HS-27A (cell line): Measurements from ENCODE around the gene SLC16A11.
"Not testable (repeated sequence)": the region's sequence is repeated elsewhere in the genome, so short reads cannot be mapped to it uniquely, and the experiment has no call there.

Source experiments
- DNase-seq: peaks from one replicate; pipeline ENCODE4 v3.0.0-alpha.2; 2012; ENCODE audit warnings: low read depth, missing footprints

SLC16A11 gene

DNA sequence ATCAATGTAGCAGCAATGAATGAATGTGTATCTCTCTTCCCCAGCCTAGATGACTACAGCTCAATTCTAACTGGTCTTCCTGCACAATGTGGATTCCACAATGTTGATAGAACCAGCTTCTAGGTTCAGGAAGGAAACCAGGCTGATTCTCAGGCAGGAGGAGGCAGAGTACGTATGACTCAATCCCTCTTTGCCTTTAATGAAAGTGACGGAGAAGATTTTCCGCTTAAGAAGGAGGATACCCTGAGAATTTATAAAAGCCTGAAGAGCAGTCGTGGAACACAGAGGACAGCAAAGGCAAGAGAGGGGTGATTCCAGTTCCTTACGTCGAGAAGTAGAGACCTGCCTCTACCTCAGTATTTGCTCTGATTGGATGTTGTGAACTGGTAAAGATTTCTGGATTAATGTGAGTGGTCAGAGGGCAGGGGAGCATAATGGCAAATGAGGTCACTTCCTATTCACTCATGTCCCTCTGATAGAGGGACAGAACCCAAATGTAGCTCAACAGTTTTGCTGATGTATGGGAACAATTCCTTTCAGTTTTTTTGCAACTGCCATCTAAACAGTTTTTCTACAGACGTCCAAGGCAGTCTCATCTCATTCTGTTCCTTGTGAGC is 15.0 kb upstream of the SLC16A11 start:
- DNase-seq, result no peak

DNA sequence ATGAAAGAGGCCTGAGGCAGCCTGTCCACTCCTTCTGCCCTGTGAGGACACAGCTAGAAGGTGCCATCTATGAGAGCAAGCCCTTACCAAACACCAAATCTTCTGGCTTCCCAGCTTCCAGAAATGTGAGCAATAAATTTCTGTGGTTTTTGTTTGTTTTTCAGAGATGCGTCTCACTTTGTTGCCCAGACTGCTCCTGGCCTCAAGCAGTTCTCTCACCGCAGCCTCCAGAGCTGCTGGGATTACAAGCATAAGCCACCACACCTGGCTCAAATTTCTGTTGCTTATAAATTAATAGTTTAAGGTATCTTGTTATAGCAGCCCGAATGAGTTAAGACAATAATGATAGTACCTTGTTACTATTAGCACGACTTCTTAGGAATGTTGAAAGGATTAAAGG is 12.5 kb upstream of the SLC16A11 start:
- no peak for DNase-seq

DNA sequence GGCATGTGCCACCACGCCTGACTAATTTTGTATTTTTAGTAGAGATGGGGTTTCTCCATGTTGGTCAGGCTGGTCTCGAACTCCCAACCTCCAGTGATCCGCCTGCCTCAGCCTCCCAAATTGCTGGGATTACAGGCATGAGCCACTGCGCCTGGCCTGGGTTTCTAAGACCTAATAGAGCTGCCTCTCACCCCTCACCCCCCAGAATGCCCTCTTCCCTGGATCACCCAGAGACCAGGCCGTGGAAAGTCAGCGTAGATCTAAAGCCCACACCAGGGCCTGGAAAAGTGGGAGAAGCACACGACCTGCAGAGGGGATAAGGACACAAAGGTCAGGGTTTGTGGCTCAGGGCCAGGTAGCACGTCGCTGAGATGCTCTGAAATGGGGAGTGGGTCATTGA is 6.7 kb upstream of the SLC16A11 start:
- DNase-seq, result not testable (repeated sequence)

DNA sequence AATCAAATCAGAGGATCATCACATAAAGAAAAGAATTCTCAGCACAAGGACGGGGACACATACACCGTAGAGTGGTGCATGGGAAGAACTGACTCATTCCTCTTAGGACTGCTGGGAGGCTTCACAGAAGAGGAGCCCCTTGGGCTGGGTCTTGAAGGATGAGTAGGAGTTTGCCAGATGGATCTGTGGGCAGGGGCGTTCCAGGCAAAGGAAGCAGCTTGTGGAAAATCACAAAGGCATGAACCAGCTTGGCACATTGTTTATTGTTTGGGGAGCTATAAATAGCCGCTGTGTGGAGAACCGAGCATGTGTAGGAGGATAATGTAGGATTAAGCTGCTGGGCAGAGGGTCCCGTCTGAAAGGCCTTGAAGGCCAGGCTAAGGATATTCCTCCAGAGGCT is 5.1 kb upstream of the SLC16A11 start:
- DNase-seq, result no peak

DNA sequence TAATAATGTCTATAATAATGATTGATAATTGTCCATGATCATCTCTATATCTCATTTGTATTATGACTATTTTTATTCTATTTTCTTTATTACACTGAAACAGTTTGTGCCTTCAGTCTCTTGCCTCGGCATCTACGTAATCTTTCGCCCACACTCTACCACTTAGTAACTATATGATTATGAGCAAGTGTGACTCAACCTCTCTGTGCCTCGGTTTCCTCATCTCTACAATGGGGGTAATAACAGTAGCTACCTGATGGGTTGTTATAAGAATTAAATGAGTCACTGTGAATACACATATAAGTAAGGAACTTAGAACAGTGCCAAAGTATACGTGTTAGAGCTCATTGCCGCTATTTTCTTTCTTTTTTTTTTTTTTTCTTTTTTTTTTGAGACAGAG is 3.7 kb upstream of the SLC16A11 start:
- DNase-seq, result no peak

DNA sequence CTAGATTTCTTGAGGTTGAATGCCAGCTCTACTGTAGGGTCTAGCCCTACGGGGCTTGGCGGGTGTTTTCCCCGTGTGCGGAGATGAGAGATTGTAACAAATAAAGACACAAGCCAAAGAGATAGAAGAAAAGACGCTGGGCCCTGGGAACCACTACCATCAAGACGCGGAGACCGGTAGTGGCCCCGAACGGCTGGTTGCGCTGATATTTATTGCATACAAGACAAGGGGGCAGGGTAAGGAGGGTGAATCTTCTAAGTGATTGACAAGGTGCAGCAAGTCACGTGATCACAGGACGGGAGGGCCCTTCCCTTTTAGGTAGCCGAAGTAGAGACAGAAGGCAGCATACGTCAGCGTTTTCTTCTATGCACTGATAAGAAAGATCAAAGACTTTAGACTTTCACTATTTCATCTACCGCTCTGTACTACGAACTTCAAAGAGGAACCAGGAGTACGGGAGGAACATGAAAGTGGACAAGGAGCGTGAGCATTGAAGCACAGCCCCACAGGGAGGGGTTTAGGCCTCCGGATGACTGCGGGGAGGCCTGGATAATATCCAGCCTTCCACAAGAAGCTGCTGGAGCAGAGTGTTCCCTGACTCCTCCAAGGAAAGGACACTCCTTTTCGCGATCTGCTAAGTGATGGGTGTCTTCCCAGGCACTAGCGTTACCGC is 3.0 kb upstream of the SLC16A11 start:
- DNase-seq, result not testable (repeated sequence)

DNA sequence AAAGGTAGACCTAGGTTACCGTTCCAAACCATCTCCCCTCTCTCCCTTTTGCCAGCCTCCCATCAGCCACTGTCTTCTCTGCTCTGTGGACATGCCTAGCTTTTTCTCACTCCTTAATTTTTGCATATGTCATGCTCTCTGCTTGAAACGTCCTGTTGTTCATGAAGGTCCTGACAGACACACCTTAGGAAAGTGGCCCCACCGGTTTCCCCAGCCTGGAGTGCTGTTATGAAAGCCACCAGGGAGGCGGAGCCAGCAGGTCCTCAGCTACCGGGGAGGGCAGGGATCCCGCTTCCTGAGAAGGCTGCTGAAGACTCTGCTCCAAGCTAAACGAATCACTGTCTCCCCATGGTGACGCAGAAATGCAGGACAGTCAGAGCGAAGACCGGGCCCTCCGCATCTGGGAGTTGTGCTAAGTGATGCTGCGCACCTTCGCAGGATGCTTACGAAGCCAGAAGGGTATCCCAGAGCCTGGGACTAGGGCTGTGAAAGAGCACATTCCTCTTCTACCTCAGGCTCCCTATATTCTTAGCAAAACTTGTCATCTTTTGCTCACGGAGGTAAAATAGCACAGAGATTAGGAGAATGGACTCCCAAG is 2.3 kb upstream of the SLC16A11 start:
- DNase-seq, result no peak

DNA sequence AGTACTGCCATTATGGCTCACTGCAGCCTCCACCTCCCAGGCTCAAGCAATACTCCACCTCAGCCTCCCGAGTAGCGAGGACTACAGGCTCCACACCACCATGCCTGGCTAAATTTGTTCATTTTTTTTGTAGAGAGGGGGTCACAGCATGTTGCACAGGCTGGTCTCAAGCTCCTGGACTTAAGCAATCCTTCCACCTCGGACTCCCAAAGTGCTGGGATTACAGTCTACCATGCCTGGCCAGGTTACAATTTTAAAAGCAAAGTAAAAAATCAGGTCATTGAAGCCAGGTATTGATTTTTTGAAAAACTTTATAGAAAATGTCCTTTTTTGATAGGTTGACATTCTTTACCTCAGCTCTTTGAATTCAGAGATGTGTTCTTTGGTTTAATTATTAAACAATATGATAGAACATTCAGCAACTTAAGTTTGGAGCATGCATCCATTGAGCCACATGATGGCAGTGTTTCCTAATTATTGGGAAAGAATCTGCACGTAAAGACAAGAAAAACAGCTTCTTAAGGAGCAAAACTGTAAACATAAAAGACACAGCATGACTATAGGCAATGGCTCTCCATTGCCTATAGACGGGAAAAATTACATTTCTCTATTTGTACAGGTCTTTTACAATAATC is 1.7 kb upstream of the SLC16A11 start:
- DNase-seq, result peak; percentile 29

DNA sequence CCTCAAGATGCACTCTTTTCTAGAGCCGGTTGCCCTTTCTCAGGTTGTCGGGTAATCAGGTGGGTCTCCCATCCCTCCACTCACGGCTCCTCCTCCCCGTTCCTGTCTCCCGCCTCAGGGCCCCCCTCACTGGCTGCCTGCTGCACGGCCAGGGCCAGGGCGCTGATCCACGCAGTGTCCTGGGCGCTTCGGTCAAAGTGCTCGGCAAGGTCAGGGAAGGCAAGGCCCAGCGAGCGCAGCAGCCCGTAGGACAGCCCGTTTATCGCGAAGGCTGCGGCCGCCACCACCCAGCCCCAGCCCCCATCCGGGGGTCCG is 753 bp downstream of the SLC16A11 start:
- DNase-seq, result no peak

DNA sequence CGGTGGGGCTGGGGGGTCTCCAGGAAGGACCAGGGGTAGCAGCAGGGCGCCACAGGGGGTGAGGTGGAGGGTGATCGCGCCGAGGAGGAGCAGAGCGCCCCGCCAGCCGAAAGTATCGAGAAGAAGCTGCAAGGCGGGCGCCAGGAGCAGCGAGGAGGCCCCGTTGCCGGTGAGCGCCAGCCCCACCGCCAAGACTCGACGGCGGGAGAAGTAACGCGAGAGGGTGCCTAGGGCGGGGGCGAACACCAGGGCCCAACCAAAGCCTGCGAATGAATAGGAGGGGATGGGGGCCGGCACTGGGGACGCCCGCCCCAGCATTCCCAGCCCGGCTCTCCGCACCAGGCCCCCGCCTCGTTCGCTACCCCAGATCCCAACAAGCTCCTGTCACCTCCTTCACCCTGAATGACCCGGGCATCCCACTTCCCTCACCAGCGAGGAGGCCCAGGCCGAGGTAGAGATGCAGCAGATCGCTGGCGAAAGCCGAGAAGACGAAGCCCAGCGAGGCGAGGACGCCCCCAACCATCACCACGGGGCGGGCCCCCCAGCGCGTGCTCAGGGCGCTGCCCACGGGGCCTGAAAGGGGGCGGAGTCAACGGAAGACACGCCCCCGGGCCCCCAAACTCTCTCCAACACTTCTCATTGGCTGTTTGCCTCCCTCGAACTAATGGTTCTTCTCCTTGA is 1.3 kb downstream of the SLC16A11 start:
- DNase-seq, result no peak

DNA sequence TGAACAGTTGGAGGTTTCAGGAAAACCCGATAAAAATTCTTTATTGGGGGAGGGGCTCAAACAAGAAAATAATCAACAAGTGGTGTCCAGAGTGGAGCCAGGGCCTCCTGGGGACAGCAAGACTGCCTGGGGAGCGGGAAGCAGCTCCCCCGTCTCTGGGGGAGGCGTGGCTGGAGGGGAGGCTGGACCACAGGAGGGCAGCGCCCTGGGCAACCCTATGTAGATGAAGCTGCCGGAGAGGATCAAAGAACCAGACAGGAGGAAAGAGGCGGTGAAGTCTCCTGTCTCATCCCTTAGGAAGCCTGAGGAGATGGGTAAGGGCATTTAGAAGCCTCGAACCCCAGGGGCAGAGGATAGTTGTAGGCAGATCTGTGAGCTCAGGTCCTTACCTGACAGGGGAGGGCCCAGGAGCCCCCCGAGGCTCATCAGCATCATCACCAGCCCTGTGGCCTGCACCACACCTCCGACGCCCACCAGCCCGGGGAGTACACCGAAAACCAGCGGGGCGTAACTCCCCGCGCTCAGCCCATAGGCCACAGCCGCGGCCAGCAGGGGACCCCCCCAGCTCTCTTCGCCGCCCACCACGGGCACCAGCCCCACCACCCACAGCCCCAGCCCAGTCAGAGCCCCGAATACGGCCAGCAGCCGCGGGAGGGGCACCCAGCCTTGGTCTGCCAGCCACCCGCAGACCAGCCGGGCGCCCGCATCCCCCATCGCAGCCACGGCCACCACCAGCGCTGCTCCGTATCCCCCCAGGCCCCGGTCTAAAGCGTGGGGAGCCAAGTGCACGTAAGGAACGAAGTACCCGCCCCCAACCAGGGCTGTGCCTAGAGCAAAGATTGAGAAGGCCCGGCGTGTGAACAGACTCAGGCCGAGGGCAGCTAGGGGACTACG is 2.0 kb downstream of the SLC16A11 start:
- no peak for DNase-seq

DNA sequence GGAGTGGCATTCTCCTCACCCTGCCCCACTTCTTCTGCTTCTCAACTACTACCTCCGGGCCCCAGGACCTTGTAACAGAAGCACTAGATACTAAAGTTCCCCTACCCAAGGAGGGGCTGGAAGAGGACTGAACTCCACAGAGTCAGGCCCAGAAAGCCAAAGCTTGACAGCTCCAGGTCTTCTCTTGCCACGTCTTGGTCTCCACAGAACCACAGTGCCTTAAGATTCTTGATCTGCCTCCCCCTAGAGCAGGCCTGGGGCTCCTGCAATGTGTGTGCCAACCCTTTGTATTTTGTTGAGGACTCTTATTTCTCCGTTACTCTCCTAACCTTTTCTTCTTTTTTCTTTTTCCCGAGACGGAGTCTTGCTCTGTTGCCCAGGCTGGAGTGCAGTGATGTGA is 4.1 kb downstream of the SLC16A11 start:
- DNase-seq, result no peak

DNA sequence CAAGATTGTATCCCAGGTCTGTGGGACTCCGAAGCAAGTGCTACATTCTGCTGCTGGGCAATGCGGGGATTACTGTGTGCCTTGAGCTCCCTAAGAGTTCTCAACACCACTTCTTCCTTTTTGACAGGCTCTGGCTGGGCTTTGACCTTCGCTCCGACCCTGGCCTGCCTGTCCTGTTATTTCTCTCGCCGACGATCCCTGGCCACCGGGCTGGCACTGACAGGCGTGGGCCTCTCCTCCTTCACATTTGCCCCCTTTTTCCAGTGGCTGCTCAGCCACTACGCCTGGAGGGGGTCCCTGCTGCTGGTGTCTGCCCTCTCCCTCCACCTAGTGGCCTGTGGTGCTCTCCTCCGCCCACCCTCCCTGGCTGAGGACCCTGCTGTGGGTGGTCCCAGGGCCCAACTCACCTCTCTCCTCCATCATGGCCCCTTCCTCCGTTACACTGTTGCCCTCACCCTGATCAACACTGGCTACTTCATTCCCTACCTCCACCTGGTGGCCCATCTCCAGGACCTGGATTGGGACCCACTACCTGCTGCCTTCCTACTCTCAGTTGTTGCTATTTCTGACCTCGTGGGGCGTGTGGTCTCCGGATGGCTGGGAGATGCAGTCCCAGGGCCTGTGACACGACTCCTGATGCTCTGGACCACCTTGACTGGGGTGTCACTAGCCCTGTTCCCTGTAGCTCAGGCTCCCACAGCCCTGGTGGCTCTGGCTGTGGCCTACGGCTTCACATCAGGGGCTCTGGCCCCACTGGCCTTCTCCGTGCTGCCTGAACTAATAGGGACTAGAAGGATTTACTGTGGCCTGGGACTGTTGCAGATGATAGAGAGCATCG is 5.6 kb downstream of the SLC16A11 start:
- no peak for DNase-seq

DNA sequence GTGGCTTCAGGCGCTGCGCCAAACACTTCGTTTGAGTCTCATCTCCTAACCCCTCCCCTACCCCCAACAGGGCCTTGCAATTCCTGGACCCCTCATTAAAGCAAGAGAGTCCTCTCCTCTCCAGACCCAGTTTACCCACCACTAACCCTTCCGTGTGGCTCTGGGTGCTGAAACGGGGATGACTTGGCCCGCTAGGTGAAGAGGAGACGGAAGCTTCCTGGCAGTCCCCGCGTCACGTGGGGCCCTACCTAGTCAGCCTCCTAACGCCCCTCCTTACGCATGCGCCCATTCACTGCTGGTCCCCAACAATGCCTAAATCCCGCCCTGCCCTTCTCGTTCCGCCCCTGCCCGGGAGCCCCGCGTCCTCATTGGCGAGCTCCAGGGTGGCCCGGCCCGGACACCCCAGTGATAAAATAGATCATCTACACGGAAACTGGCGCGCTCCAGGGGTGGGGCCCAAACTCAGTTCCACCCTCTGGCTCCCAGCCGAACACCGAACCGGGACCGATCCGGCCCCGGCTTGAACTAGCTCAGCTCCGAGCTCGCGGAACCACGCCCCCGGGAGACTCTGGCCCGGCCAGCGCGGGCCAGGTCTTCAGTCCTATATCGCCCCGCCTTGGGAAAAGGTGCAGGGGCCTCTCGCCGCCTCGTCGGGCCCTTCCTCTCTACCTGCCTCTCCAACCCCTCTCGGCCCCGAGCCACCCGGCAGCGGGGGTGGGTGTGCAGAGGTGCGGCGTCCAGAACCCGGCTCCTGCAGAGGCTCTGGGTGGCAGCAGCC is 8.1 kb downstream of the SLC16A11 start, which contains the start of gene SLC16A13:
Gene SLC16A13 (plus strand): TSS at position 425 of the 778 bp plus-strand sequence. CDS start 368 bp downstream, outside the sequence.
- peak; percentile 65 for DNase-seq

DNA sequence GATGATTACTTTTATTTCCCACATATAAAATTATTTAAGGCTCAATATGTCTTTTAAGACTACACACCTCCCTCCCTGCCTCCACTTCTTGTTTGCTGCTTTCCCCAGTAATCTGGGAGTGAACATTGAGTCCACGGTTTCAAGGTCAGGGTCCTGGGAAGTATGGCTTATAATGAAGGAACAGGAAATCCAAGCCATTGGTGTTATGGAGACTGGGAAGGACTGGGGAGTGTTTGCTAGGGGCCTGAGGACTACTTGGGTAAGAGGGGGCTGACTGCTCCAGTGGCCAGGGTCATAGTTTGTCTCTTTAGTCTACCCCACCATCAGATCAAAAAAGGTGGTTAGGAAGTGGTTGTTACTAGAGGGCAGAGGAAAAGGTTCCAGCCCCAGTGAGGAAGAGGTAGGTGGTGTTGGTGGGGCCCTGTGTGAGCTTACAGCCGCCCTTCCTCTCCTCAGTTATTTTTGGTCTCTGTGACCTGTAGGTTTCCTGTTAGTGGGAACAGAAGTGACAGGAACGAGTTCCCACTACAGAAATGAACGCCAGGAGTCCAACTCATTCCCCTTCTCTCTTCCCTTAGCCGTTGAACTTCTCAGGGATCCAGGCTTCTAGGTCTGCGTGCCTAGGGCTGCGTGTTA is 8.8 kb downstream of the SLC16A11 start:
- DNase-seq, result no peak

DNA sequence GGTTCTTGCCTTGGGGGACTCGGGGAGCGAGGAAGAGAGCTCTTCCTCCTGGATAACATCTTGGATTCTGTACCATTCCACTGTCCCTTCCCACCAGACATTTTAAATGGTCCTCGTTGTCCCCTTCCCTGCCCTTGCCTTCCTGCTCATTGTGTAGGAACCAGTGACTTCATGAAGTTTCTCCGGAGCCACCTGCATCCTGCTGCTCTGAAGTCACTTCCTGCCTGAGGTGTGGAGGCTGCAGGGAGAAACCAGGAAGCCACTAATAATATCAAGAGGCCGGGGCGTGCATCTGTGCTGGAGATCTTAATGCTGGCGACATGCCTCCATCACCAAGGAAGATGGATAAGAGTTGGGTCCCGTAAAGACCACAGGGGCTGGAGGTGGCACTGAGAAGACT is 14.2 kb downstream of the SLC16A11 start:
- DNase-seq, result no peak

DNA sequence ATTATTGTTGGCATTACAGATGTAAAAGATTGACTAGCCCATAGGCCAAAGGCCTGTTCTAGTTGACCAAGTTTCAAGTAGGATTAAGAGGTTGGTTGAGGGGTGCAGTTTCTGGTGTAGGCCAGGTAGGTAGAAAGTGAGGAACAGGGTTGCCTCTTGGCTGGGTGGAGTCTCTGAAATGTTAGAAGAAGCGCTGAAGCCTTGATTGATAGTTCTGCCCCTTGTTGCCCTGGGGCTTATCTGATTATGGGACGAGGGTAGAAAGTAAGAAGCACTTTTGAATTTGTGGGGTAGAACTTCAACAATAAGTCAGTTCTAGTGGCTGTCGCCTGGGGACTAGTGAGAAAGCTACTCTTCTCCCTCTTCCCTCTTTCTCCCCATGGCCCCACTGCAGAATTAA is 14.8 kb downstream of the SLC16A11 start:
- no peak for DNase-seq

DNA sequence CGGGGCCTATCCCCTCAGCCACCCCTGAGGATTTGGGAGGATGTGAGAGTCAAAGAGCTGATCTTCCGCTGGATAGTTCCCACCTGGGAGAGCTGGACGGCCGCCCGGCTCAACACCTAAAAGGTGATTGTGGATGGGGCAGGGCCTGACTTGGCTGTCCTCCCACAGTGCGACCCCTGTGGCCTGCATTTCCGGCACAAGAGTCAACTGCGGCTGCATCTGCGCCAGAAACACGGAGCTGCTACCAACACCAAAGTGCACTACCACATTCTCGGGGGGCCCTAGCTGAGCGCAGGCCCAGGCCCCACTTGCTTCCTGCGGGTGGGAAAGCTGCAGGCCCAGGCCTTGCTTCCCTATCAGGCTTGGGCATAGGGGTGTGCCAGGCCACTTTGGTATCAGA is 16.6 kb downstream of the SLC16A11 start:
- DNase-seq, result no peak

DNA sequence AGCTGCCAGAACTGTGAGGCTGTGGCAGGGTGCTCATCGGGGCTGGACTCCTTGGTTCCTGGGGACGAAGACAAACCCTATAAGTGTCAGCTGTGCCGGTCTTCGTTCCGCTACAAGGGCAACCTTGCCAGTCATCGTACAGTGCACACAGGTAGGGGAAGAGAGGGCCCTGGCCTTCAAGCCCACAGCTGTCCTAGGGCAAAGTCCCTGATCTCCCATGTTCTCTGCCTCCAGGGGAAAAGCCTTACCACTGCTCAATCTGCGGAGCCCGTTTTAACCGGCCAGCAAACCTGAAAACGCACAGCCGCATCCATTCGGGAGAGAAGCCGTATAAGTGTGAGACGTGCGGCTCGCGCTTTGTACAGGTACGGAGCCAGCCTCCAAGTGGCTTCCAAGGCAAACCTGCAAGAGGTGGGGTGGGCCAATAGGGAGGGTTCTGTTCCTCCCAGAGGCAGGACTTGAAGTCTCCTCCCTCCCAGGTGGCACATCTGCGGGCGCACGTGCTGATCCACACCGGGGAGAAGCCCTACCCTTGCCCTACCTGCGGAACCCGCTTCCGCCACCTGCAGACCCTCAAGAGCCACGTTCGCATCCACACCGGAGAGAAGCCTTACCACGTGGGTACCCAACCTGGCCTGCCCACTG is 17.3 kb downstream of the SLC16A11 start:
- no peak for DNase-seq
